Testis (tissue), 2 donors: ENCODE results near the gene HSFX1.

Experiments
- CTCF ChIP-seq, 3 experiments: fragments of 450-650 bp in 2 of 3; fragments of 200-600 bp in 1 of 3; sonication (generic) in 1 of 3; IDR thresholded peaks; one replicate each; pipeline ENCODE4 v1.5.1; 2016 to 2019; ENCODE audit warnings: antibody characterized with exemption in 3 of 3, mild to moderate bottlenecking in 2 of 3, moderate library complexity in 1 of 3
- POLR2A ChIP-seq: fragments of 450-650 bp; IDR thresholded peaks from one replicate; pipeline ENCODE4 v1.6.1; 2017; ENCODE audit warnings: antibody characterized with exemption, mild to moderate bottlenecking, moderate library complexity

- TF ChIP-seq CTCF (IDR thresholded peaks at IDR 0.05) (no peak), POLR2A (no peak)
Observed at GRCh38 chrX:149799095-149799714, 25.3 kb downstream of the HSFX1 start.
